C1 segment of cervical spinal cord (tissue), 14 donors: ENCODE measurements around the gene P2RX4.
"Not testable (repeated sequence)": the region's sequence is repeated elsewhere in the genome, so short reads cannot be mapped to it uniquely, and the experiment has no call there.

ENCODE experiments used
- DNase-seq, 14 donors: peaks; one replicate each; lab custom pipeline; 2025; lab: John Stamatoyannopoulos, UW

Gene P2RX4

DNA sequence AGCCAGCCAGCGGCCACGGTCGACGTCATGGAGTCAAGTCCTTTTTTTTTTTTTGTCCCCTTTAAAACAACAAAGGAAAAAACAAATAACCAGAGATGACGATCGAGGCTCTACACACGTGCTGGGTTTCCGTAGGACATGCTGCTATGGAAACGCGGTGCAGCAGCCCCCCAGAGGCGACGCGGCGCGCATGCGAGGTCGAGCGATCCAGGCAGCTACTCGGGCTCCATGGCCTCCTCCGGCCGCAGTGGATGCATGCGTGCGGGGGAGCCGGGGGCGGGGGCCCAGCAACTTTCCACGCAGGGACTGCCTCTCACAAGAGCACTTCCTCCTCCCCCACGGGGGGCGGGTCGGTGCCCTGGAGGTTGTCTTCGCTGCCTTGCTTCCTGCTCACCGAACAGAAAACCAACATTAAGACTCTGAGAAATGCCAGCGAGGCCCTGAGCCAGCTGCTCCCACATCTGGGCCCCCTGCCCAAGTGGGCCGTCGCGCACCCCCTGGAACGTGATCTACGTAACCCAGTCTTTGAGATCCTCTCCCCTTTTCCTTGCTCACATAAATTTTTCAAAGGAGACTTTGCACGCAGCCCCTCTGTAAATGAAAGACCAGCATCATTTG is 30.7 kb downstream of the P2RX4 start:
- DNase-seq: peak in 7 of 14 donors; percentile 7 to 49 (median 15)

DNA sequence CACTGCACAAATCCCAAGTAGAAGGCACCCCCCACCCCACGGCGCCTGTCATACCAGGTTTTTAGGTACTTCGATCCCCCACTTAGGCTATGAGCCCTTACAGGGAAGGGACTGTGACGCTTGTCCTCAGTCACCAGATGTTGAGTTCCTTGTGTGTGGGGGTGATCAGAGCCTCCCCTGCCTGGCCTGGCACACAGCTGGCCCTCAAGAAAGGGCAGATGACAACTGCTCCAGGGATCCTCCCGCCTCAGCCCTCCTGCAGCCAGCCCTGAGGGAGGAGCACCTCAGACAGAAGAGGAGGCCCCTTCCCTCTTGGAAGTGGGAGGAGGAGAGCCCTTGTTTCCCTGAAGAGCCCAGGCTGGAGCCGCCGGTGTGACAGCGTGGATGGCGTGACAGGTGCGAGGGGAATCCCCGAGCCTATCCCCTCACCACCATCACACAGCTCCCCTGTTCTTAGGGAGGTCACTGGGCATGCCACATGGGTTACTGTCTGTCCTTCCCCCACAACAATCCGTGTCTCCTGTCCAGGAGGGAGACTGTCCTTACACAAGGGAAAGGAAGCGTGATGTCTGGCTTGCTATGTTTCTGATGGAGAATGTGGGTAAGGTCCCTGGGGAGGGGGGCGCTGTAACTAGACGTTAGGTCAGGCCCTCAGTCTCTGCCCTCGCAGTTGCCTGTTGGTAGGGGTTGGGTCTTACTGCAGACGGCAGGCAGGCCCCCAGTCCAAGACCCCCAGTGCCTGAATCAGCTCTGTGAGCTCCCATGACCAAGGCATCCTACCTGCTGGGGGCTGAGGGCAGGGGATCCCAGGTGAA is 31.4 kb downstream of the P2RX4 start:
- DNase-seq: no peak

DNA sequence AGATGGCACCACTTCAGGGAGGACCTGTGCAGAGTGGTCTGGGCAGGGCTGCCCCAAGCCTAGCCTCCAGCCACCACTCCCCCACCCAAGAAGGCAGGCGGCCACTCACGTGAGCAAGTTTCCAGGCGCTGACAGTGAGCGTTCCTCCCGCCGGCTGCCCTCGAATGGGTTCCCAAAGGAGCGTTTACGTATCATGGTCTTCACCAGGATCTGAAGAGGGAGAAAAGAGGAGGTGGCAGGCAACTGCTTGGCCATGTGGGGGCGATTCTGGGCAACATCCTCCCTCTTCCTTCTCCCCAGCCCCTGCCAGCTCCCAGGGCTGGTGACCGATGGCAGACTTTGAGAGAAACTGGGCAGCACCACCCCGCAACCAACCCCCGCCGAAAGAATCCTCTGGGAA is 35.1 kb downstream of the P2RX4 start:
- DNase-seq: no peak

DNA sequence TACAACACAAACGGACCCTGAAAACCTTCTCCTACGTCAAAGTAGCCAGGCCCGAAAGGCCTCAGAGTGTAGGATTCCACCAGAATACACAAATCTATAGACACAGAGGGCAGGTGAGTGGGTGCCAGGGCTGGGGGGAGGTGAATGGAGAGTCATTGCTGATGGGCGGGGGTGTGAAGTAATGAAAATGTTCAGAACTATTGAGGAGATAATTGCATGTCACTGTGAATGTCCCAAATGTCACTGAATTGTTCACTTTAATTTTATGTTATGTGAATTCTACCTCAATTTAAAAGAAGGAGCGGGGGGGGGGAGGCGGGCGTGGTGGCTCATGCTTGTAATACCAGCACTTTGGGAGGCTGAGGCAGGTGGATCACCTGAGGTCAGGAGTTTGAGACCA is 36.0 kb downstream of the P2RX4 start:
- DNase-seq: no peak

DNA sequence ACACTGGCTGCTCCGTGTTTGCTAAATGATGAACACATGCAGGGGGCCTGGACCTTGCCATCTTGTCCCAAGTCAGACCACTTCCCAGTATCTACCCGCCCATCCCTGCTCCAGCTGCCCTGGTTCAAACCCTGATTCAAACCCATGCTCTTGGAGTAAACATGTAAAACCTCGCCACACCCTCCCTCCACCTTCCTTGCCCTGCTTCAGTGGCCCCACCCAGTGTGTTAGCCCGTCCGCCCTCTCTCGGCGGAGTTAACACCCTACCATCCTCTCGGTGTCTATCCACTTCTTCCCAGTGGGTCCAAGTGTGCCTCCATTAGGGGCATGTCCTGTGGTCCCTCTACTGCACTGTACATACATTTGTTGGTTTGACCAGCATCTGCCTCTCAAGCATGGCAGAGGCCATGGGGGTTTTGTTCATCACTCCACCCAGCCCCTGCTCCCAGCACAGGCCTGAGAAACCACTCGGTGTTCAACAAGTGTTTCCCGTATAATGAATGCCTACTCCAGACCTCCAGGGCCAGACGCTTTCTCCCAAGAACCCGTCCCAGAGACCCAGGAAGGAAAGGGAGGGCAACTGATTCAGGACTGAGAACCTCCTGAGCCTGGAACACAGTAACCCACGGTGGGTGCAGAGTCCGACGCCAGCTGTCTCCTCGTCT is 37.1 kb downstream of the P2RX4 start:
- DNase-seq: no peak

DNA sequence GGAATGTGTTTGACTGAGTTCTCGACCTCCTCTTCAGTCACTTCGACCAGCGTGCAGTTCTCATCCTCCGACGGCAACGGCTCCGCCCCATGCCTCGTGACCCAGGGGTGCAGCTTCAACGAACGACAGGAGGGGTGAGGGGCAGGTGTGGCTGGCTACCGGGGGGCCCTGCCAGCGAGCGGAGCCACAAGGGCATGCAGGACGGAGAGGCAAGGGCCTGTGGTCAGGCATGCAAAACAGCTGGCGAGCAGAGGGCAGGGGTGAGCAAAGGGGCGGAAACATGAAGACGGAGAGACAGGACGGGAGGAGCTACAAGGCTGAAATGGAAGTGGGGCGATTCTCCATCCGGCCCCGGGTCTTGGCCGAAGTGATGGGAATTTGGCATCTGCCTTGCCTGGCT is 38.7 kb downstream of the P2RX4 start:
- DNase-seq: no peak

DNA sequence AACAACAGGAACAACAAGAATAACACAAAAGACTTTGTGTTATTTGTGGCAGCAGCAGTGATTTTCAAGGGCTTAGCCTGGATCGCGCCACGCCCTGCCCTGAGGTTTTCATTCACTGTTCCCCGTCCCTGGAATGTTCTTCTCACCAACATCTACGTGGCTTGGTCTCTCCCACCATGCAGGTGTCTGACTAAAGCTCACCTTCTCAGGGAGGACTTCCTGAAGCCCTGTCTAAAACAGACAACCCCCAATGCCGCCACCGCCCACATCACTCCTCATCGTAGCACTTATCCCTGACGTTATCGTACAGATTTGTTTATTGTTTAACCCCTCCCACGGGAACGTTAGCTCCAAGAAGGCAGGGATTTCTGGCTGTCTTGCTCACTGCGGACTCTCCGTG is 40.4 kb downstream of the P2RX4 start:
- DNase-seq: no peak

DNA sequence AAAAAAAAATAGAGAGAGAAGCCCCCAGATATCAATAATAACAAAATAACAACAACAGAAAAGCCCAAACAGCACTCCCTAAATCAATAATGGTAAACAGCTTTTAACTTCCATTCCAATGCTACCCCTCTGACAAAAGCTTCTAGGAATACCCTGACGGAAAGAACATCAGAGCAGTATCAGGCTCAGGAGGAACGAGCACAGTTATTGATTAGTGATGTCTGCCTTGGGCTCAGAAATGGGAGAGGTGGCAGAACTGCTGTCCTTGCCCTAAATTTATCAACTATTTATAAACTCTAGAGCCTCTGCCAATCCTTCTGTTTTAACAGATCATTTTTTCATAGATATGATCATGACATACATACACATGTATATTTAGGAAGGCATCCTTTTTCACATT is 41.9 kb downstream of the P2RX4 start:
- DNase-seq: no peak

DNA sequence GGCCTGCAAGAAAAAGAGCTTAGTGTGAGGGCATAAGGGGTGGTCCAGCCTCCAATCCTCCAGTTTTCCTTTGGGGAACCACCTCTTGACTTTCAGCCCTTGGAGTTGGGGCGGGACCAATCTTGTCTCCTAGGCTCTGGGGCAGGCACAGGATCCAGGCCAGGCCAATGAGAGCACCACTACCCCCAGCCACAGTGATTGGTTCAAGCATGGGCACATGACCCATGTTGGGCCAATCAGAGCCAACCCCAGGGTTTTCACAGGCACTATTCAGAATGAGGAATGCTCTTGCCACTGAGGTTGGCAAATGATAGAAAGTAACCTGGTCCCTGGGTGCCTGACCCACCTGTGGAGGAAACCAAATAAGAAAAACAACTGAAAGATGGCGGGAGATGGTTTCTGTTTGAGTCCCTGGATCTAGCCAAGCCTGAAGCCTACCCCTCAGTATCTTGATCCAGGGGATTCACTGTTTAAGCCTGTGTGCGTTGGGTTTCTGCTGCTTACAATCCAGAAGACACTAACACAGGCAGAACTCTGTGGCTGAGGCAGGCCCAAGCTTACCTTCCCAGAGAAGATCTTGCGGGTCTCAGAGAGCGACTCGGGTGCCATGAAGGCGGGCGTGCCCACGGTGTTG is 42.9 kb downstream of the P2RX4 start:
- no peak for DNase-seq

DNA sequence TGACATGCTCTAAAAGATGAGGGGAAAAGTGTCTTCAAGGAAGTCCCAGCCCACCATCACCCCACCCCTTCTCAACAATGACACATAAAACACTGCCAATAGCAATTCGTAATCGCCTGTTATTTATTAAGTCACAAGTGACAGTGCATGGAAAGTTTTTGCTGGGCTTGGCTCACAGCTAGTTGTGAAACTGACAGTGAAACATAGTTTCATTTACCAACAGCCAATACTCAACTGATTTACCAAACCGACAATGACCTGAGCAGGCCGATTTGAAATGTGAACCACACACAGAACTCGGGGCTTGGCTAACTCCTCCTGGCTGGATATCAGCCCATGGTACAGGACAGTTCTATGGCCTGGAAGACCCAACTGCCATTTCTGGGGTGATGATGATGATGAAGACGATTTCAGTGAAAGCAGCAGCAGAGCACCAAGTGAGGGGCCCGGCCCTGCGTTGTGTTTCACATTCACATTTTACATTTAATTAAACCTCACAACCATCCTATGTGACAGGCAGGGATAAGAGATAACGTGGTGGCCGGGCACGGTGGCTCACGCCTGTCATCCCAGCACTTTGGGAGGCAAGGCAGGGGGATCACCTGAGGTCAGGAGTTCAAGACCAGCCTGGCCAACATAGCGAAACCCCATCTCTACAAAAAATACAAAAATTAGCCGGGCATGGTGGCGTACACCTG is 43.9 kb downstream of the P2RX4 start:
- DNase-seq: no peak

DNA sequence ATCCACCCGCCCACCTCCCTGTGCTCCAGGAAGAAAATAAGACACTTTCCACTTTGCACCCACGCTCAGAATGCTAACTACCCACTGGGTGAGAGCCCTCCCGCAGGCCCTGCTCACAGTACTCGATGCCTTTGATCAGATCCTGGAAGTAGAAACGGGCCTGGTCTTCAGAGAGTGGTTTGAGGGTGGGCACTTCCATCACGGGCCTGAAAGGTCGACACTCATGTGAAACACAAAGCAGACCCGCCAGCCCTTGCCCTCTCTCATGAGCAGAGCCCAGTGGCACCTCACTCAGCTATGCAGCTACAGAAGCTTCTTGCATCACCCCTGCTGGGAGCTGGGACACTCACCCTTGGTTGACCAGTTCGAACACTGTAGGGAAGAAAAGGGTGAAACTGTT is 45.5 kb downstream of the P2RX4 start:
- DNase-seq: no peak

DNA sequence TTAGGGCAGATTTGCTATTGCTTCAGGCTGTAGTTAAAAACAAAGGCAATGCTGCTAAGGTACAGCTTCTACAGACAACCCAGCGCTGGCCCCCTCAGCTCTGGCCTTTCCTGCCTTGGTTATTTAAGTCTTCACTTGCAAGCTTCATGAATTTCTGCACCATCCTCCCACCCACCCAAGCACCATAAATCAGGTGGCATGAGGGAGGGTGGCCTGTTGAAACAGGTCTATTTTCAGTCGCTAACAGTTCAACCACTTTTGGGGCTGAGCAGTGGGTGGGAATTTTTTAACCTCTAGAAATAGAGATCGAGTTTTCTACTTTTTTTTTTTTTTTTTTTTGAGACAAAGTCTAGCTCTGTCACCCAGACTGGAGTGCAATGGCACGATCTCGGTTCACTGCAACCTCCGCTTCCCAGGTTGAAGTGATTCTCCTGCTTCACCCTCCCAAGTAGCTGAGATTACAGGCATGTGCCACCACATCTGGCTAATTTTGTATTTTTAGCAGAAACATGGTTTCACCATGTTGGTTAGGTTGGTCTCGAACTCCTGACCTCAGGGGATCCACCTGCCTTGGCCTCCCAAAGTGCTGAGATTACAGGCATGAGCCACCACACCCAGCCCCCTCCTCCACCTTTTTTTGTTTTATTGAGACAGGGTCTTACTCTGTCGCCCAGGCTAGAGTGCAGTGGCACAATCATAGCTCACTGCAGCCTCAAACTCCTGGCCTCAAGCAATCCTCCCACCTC is 47.9 kb downstream of the P2RX4 start:
- not testable (repeated sequence) for DNase-seq

DNA sequence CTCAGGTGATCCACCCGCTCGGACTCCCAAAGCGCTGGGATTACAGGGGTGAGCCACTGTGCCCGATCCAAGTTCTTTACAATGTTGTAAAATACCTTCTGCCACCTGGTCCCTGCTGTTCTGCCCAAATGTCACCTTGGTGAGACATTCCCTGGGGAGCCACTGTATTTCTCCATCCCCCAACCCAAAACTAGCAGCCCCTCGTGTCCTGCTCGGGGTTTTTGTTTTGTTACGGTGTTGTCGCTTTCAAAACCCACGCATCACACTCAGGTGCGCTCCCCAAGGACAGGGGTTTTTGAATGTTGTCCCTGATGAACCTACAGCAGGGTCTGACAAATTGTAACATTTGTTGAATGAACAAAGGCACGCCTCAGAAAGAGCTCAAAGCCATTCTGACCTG is 49.1 kb downstream of the P2RX4 start:
- no peak for DNase-seq

DNA sequence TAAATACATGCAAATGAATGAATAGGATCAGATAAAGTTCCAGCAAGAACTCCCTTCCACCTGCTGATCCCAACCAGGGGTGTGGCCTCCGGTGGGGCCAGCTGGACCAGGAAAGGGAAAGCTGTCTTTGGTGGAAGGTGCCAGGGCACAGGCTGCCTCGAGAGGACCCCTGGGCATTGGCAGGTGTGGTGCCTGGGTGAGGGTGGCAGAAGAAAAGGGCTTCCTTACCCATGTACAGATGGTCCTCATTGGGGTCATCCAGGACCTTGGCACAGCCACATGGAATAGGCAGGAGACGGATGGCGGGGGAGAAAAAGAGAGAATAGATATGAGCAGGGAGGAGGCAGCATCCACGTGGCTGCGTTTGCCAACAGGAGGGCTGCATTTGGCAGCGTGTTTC is 50.2 kb downstream of the P2RX4 start:
- DNase-seq: peak in 1 of 14 donors; percentile 78

DNA sequence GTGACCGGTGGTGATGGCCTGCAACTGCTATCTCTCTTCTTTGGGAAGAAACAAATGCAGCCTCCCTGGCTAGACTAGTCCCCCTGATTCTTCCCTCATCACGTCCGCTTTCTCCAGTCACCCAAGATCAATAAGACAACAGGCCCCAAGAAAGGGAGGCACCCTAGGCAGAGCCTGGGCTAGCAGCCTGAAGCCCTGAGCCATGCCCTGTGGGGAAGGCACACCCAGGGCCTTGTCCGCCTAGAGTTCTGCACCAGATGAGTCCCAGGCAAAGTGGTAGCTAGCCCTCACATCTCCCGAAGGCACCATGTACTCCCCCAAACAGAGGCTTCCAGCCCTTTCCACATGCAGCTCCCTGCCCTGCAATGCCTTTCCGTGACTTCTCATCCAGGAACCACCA is 51.5 kb downstream of the P2RX4 start:
- DNase-seq: no peak

DNA sequence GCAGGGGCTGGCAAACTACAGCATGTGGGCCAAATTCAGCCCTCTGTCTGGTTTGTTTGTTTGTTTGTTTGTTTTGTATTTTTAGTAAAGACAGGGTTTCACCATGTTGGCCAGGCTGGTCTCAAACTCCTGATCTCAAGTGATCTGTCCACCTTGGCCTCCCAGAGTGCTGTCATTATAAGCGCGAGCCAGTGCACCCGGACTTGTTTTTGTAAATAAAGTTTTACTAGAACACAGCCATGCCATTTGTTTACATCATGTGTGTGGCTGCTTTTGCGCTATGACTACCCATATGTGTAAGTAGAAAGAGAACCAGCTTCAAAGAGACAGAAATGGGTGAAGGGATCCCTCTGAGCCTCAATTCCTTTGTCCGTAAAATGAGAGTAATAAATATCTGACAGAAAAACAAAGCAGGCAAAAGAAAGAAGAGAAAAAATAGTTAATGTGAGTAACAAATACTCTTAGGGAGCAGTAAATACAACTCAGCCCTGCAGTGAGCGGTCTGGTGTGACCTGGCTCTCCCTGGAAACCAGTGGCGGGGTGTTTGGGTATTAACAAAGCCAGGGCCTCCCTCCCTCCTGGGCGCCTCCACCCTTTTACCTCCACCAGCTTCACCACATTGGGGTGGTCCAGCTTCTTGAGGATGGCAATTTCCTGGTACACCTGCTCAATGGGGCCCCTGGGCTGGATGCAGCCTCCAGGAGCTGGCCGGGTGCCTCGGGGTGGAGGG is 53.4 kb downstream of the P2RX4 start:
- no peak for DNase-seq

DNA sequence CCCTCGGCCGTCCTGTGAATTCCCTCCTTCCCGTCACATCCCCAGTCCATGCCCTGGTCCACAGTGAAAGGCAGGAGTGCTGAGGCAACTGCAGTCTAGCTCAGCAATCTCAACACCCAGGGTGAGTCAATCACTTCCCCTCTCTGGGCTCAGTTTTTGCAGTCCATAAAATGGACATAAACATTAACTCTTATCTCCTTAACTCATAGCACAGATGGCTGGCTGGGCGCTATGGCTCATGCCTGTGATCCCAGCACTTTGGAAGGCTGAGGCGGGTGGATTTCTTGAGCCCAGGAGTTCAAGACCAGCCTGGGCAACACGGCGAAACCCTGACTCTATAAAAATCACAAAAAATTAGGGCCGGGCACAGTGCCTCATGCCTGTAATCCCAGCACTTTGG is 54.2 kb downstream of the P2RX4 start:
- DNase-seq: no peak

DNA sequence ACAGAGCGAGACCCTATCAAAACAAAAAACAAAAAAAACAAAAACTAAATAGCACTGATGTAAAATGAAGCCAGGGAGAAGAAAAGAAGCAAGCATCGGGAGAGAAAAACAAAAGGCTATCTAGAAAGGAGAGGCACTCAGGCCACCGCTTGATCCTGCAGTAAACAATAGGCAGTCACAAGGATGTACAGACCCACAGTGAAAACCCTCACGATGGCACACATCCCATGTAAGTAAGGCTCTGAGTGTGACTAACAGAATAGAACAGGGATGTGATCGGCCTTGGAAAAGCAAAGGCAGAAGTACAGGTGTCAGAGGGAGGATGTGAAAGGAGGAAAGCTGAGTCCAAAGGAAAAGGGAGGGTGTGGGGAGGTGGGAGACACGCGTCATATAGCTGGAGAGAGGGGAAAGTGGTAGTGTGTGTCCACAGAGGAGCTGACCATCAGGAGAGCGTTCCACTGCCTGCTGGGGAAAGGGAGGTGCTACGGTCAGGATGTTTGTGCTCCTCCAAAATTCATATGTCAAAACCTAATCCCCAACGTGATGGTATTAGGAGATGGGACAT is 55.1 kb downstream of the P2RX4 start:
- peak in 2 of 14 donors; percentile 2 to 6 for DNase-seq

DNA sequence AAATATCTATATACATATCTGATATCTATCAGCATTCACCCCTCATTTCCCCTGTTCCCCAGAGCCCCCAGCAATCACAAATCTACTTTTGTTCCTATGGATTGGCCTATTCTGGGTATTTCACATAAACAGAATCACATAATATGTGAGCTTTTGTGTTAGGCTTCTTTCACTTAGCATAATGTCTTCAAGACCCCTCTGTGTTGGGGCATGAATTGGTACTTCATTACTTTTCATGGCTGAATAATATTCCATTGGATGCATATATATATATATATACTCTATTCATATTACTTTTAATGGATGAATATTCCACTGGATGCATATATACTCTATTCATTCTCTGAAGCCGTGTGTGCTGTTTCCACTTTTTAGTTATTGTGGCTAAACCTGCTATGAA is 57.9 kb downstream of the P2RX4 start:
- no peak for DNase-seq

DNA sequence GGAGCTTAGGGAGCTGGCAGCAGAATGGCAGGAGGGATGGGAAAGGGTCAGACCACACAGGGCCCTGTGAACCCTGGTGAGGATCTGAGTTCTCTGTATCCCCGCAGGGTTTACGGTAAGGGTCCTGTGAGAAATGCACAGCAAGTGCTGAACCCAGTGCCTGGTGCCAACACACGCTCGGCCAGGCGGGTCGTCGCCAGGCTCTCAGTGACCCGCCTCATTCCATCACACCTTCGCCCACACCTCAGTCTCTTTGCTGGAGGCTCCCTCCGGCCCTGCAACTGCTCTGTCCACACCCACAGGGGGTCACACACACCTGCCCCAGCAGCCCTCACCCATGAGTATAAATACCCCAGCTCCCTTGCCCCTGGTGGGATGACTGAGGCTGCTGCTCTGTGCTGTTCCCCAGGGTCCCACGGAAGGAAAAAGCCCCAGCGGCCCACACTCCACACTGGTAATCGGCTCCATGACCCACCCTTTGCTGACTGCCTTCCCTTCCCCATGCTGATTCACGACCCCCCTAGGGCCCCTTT is 63.5 kb downstream of the P2RX4 start:
- peak in 1 of 14 donors; percentile 44 for DNase-seq
